ENCODE results near the gene PRAMEF15.
"Not testable (repeated sequence)": the region's sequence is repeated elsewhere in the genome, so short reads cannot be mapped to it uniquely, and the experiment has no call there.

The PRAMEF15 gene

GRCh38 chr1:13315281-13315680, at the start of gene PRAMEF15:
Gene PRAMEF15 (plus strand): TSS chr1:13315581. CDS start chr1:13318408, 2,827 bp downstream.
- not testable (repeated sequence) for DNase-seq (ENCODE audit: low read depth)

DNA sequence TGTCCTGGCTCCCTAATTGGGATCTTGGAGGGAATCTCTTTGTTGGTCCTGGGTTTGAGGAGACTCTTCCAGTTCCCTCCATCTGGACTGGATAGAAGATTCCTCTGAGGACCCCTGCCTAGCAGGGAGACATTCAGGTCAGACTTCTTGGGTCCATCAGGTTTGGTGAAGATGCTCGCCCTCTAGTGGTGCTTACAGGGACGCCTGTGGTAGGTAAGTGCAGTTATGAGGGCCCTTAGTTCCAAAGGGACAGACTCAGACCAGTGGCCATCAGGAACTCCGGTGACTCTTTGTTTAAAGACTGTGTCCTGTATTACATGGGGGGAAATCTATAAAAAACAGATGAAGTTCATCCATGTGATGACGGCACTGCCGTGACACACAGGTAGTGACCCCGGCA, 38.4 kb upstream of the PRAMEF15 start:
- DNase-seq (ENCODE audit: low read depth): not testable (repeated sequence)

- not testable (repeated sequence) for DNase-seq (ENCODE audit: low read depth)
Measured at GRCh38 chr1:13279617-13280016, 35.8 kb upstream of the PRAMEF15 start.

- not testable (repeated sequence) for DNase-seq (ENCODE audit: low read depth)
Measured at GRCh38 chr1:13285037-13285436, 30.3 kb upstream of the PRAMEF15 start, which contains the start of gene PRAMEF8. Gene PRAMEF8 (minus strand): TSS chr1:13285137. CDS start chr1:13284091, 1,046 bp downstream.

- not testable (repeated sequence) for DNase-seq (ENCODE audit: low read depth)
Measured at GRCh38 chr1:13289030-13289429, 26.4 kb upstream of the PRAMEF15 start.

GRCh38 chr1:13297216-13297931, 18.0 kb upstream of the PRAMEF15 start:
- not testable (repeated sequence) for DNase-seq (ENCODE audit: low read depth)

DNA sequence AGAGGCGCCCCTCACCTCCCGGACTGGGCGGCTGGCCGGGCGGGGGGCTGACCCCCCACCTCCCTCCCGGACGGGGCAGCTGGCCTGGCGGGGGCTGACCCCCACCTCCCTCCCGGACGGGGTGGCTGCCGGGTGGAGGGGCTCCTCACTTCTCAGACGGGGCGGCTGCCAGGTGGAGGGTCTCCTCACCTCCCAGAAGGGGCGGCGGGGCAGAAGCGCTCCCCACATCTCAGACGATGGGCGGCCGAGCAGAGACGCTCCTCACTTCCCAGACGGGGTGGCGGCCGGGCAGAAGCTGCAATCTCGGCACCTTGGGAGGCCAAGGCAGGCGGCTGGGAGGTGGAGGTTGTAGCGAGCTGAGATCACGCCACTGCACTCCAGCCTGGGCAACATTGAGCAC, 16.7 kb upstream of the PRAMEF15 start:
- DNase-seq (ENCODE audit: low read depth): not testable (repeated sequence)

GRCh38 chr1:13302197-13302596, 13.2 kb upstream of the PRAMEF15 start:
- not testable (repeated sequence) for DNase-seq (ENCODE audit: low read depth)

DNA sequence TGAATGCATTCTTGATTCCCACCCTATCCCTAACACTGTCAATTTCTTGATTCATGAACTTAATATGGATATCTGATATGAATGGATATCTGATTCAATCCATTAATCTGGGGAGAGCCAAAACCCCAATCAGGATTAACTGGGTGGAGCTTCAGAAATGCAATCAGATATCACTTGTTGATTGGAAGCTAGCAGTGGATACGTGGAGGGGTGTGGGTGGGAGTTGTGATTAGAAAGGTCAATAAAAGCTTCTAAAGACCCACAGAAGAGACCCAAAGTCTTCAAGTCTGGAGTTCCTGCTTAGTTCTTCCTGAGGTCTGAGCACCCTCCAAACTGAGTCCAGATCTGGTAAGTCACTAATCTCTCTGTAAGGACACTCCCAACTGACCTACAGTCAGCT, 12.1 kb upstream of the PRAMEF15 start, which contains the start of gene PRAMEF33:
TSS of gene PRAMEF33 (plus strand) at position 301 of the 400 bp plus-strand sequence. CDS start 2,416 bp downstream, outside the sequence.
- not testable (repeated sequence) for DNase-seq (ENCODE audit: low read depth)

DNA sequence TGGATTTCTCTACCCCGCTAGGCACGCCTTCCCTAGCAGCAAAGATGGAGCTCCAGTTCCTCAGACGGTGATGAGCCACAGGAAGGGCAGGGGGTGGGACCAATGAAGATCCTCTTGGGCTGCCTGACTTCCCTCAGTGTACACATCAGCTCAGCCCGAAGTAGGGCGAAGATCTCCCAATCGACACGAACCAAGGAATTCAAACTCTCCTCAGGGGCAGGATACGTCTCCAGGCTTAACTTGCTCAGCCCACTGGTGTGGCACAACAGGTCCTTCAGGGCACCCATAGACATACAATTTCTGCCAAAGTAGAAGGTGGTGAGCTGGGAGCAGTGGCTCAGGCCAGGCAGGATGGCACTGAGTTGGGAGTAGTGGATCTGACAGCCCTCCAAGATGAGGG, 27.1 kb downstream of the PRAMEF15 start:
- not testable (repeated sequence) for DNase-seq (ENCODE audit: low read depth)

- DNase-seq (ENCODE audit: low read depth): not testable (repeated sequence)
Measured at GRCh38 chr1:13347034-13347433, 31.7 kb downstream of the PRAMEF15 start, which contains the start of gene PRAMEF14. Gene PRAMEF14 (minus strand): TSS chr1:13347134. CDS start chr1:13345314, 1,820 bp downstream.

- DNase-seq (ENCODE audit: low read depth): not testable (repeated sequence)
Measured at GRCh38 chr1:13353476-13353875, 38.1 kb downstream of the PRAMEF15 start.

- DNase-seq (ENCODE audit: low read depth): not testable (repeated sequence)
Measured at GRCh38 chr1:13354475-13354874, 39.1 kb downstream of the PRAMEF15 start.

DNA sequence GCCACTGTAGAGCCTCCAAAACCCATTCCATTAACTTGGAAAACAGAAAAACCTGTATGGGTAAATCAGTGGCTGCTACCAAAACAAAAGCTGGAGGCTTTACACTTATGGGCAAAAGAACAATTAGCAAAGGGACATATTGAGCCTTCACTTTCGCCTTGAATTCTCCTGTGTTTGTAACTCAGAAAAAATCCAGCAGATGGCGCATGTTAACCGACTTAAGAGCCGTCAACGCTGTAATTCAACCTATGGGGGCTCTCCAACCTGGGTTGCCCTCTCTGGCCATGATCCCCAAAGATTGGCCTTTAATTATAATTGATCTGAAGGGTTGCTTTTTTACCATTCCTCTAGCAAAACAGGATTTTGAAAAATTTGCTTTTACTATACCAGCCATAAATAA, 41.4 kb downstream of the PRAMEF15 start:
- DNase-seq (ENCODE audit: low read depth): peak; percentile 2

DNA sequence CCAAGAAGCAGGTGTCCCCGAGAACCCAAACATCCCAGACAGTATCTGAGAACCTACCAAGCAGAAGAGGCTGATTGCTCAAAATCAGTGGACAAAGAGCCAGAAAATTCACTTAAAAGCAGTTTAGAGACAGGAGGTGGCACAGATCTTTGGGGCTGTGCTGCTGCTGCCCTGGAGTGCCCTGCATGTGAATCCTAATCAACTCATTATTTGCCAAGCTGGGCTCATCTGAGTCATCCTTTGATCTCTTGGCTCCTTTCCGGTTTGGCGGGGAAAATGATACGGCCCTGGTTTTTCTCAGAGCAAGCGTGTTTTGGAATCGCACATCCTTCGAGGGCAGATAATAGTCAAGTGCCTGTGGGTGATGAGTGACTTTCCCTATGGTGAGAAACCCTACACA, 47.0 kb downstream of the PRAMEF15 start:
- DNase-seq (ENCODE audit: low read depth): not testable (repeated sequence)

- DNase-seq (ENCODE audit: low read depth): not testable (repeated sequence)
Measured at GRCh38 chr1:13364928-13365327, 49.5 kb downstream of the PRAMEF15 start.

GRCh38 chr1:13366536-13366935, 51.2 kb downstream of the PRAMEF15 start:
- DNase-seq (ENCODE audit: low read depth): not testable (repeated sequence)

- not testable (repeated sequence) for DNase-seq (ENCODE audit: low read depth)
Measured at GRCh38 chr1:13368544-13368943, 53.2 kb downstream of the PRAMEF15 start.

Data from HS-27A (cell line).